Choroid plexus epithelial cell (primary cell): ENCODE results near the gene SH3BP2.

Source experiments
- DNase-seq: peaks from one replicate; pipeline ENCODE4 v3.0.0-alpha.2; 2010; ENCODE audit warnings: low read depth
- H3K4me3 ChIP-seq: 2 replicates; pipeline ENCODE4 v1.5.1; 2011; ENCODE audit warnings: low read depth, mild to moderate bottlenecking, control low read depth, low read length, moderate library complexity
- TF ChIP-seq, protein P1 (sequence below): conservative IDR thresholded peaks from 2 replicates; pipeline ENCODE4 v1.5.1; 2011; ENCODE audit warnings: low read depth, mild to moderate bottlenecking, control low read depth, inconsistent platforms, low read length, moderate library complexity

The SH3BP2 gene

DNA sequence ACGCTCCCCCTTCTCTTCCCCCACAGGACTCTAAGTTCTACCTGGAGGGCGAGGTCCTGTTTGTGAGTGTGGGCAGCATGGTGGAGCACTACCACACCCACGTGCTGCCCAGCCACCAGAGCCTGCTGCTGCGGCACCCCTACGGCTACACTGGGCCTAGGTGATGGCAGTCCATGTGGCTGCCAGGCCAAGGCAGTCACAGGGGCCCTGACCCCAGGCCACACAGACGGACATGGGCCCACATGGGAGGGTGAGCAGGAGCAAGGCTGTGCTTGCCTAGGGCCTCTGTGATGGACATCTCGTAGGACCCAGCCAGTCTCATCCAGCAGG lies 40.8 kb downstream of the SH3BP2 start:
- H3K4me3 ChIP-seq = no peak overlapping the region
- TF ChIP-seq, protein P1, sequence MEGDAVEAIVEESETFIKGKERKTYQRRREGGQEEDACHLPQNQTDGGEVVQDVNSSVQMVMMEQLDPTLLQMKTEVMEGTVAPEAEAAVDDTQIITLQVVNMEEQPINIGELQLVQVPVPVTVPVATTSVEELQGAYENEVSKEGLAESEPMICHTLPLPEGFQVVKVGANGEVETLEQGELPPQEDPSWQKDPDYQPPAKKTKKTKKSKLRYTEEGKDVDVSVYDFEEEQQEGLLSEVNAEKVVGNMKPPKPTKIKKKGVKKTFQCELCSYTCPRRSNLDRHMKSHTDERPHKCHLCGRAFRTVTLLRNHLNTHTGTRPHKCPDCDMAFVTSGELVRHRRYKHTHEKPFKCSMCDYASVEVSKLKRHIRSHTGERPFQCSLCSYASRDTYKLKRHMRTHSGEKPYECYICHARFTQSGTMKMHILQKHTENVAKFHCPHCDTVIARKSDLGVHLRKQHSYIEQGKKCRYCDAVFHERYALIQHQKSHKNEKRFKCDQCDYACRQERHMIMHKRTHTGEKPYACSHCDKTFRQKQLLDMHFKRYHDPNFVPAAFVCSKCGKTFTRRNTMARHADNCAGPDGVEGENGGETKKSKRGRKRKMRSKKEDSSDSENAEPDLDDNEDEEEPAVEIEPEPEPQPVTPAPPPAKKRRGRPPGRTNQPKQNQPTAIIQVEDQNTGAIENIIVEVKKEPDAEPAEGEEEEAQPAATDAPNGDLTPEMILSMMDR = no peak
- no peak for DNase-seq

DNA sequence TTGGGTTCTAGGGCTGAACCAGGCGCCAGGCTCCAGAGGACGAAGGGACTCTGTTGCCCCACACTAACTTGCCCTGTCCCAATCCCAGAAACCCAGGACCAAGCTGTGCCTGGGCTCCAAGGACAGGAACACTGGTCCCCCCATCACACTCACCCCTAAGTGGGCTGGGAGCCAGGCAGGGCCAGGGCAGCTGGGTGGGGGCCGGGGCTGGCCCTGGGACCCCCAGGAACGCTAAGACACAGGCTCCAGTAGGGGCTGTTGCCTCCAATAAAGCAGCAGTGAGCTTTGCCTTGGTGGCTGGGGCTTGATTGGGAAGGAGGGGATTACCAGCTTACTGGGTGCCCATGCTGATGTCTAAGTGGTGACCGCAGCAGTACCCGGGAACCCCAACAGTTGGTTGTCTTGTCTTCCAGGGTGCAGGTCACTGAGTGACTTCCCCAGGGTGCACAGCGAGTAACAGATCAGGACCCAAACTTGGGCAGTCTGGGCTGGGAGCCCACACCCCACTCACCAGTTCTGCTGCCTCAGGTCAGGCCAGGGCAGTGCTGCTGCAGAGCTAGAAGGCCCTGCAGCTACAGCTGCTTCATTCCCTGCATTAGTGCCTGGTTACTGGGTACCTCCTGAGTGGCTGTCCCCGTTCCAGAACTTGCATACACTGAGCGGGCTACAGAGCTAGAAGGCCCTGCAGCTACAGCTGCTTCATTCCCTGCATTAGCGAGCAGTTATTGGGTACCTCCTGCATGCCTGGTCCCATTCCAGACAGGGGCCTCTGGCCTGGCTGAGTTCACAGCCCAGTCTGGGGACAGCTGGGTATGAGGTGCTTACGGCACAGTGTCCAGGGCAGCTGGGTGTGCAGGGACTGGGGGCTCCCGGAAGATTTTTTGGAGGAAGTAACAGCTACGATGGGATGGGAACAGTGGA lies 41.4 kb downstream of the SH3BP2 start:
- H3K4me3 ChIP-seq = no peak overlapping the region
- TF ChIP-seq, protein P1 = no peak
- no peak for DNase-seq

DNA sequence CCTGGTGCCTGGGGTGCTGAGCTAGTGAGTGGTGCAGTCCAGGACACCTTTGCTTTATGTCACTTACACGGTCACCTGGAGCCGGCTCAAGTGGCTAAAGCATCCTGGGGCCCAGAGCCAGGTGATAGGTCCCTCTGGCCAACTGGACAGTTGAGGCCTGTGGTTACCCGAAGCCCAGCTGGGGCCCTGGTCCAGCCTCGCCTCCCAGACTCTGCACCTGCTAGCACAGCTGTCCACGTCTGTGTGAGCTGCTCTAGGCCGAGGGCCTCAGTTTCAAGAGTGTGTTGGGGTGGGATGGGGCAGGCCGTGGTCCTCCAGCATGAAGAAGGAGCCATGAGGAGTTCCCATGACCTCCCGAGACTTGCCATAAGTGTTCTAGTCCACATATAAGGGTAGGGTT lies 43.1 kb downstream of the SH3BP2 start:
- DNase-seq = no peak
- TF ChIP-seq, protein P1 = no peak
- no peak overlapping the region for H3K4me3 ChIP-seq

DNA sequence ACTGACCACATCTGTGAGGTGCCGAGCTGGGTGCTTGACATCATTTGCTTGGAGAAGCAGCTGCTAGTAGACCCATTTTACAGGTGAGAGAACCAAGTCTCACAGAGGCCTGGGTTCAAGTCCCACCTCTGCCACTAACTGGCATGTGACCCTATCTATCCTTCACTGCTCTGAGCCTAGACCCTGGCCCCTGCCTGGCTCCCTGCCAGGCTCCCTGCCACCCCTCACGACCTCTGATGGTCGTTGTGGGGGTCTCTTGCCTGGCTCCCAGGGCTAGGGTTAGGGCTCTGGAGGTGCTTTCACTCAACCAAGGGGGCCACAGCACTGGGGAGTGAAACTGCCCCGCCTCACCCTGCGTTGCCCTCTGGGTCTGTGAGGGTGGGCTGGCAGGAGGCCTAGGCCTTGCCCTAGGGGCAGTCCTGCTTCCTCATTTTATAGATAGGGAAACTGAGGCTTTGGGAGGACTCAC lies 43.5 kb downstream of the SH3BP2 start:
- H3K4me3 ChIP-seq = no peak overlapping the region
- TF ChIP-seq, protein P1 = no peak
- DNase-seq = no peak

DNA sequence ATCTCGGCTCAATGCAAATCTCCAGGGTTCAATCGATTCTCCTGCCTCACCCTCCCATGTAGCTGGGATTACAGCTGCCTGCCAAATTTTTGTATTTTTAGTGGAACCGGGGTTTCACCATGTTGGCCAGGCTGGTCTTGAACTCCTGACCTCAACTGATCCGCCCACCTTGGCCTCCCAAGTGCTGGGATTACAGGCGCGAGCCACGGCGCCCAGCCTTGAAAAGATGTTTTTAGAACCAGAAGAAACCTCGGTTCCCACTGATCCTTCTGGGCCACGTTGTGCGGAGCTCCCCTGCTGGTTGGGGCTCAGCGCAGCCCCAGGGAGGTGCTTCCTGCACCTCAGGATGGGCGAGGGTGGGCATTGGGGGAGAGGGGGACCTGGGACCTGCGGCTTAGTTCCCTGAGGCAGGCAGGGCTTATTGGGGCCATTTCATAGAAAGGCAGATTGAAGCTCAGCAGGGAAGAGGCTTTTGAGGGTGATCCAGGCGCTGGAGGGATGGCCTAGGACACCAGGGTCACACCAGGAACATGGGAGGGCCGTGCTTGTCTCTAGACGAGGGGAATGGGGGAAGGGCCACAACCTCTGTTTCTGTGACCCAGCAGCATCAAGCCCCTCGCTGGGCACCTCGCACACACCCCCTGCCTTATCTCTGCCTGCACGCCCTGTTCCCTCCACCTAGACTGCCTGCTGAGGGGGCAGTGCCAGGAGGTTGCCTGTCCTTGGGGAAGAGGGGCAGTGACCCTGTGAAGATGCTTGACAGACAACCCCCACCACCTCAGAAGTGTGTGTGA lies 44.4 kb downstream of the SH3BP2 start:
- no peak for DNase-seq
- H3K4me3 ChIP-seq = no peak overlapping the region
- TF ChIP-seq, protein P1 = peak; percentile 21

DNA sequence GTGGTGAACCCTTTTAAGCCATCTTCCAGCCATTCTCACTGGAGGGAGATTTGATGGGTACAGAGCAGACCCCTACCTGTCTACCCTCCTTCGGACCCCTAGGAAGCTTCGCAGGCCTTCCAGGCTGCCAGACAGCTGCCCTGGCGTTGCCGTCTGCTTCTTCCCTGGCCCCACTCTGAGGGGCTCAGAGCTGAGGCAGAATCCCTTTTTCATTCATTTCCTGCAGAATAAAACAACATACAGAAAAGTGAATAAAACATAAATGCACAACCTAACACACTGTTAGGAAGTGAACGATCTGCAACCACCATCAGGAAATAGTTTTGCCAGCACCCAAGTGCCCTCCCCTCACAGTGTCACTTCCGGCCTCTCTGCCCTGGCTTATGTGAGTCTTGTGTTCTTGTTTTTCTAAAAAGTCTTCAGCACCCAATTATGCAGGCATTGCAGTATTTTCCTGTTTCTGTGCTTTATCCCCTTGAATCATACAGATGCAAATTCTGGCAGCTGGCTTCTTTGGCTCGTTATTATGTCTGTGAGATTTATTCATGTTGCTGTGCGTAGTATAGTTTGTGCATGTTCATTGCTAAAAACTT lies 45.1 kb downstream of the SH3BP2 start:
- TF ChIP-seq, protein P1 = no peak
- DNase-seq = peak; percentile 73
- H3K4me3 ChIP-seq = no peak overlapping the region
